HG03108 (cell line): ENCODE results near the gene RMND1.
"Not testable (repeated sequence)": the region's sequence is repeated elsewhere in the genome, so short reads cannot be mapped to it uniquely, and the experiment has no call there.

Experiments
- ATAC-seq: cut with Tn5 transposase; IDR thresholded peaks from one replicate; pipeline ENCODE4 v1.9.1; 2021; ENCODE audit warnings: moderate library complexity; ENCODE audit not compliant: unreplicated experiment

RMND1 gene

GRCh38 chr6:151455751-151456398, 3.9 kb upstream of the RMND1 start:
- not testable (repeated sequence) for ATAC-seq

GRCh38 chr6:151452750-151453427, 963 bp upstream of the RMND1 start:
- ATAC-seq = no peak

- no peak for ATAC-seq
Observed at GRCh38 chr6:151451417-151451949, 443 bp downstream of the RMND1 start.

- not testable (repeated sequence) for ATAC-seq
Observed at GRCh38 chr6:151450928-151451327, 998 bp downstream of the RMND1 start.

- ATAC-seq = no peak
Observed at GRCh38 chr6:151448623-151449022, 3.3 kb downstream of the RMND1 start.

GRCh38 chr6:151447237-151447636, 4.7 kb downstream of the RMND1 start:
- no peak for ATAC-seq

GRCh38 chr6:151445482-151445881, 6.4 kb downstream of the RMND1 start:
- ATAC-seq = no peak

GRCh38 chr6:151443911-151444621, 7.9 kb downstream of the RMND1 start:
- no peak for ATAC-seq

- no peak for ATAC-seq
Observed at GRCh38 chr6:151443454-151443853, 8.5 kb downstream of the RMND1 start.

GRCh38 chr6:151442371-151442770, 9.6 kb downstream of the RMND1 start:
- no peak for ATAC-seq

- ATAC-seq = no peak
Observed at GRCh38 chr6:151441390-151442166, 10.3 kb downstream of the RMND1 start.

- peak; percentile 41 for ATAC-seq
Observed at GRCh38 chr6:151440930-151441329, 11.0 kb downstream of the RMND1 start.

GRCh38 chr6:151440498-151440897, 11.4 kb downstream of the RMND1 start:
- ATAC-seq = peak; percentile 46

GRCh38 chr6:151437401-151437800, 14.5 kb downstream of the RMND1 start:
- no peak for ATAC-seq

GRCh38 chr6:151436802-151437201, 15.1 kb downstream of the RMND1 start:
- ATAC-seq = no peak

GRCh38 chr6:151436300-151436699, 15.6 kb downstream of the RMND1 start:
- no peak for ATAC-seq

- ATAC-seq = no peak
Observed at GRCh38 chr6:151434369-151434768, 17.6 kb downstream of the RMND1 start.

- ATAC-seq = no peak
Observed at GRCh38 chr6:151432651-151433050, 19.3 kb downstream of the RMND1 start.

- ATAC-seq = no peak
Observed at GRCh38 chr6:151431337-151431736, 20.6 kb downstream of the RMND1 start.

GRCh38 chr6:151430886-151431285, 21.0 kb downstream of the RMND1 start:
- ATAC-seq = no peak
